HepG2 (cell line): Measurements from ENCODE around the gene MECR. TPM values are rescaled to one million over a fixed set of nuclear protein-coding genes. Genes with fewer than 3 reads are reported as not detected.

Experiments
- CCAR2 ChIP-seq: fragments of 200-400 bp; formaldehyde crosslinking; optimal IDR thresholded peaks from 2 replicates; pipeline ENCODE3; 2018; ENCODE audit warnings: low read depth, mild to moderate bottlenecking, low read length, moderate library complexity
- GTF3A ChIP-seq: sonication (generic); formaldehyde crosslinking; conservative IDR thresholded peaks from 2 replicates; pipeline ENCODE4 v1.4.0; 2020; ENCODE audit warnings: mild to moderate bottlenecking, missing genetic modification reagents
- HNRNPK ChIP-seq: fragments of 200-400 bp; formaldehyde crosslinking; IDR thresholded peaks from 2 replicates; pipeline ENCODE4 v1.6.1; 2018; ENCODE audit warnings: low read length, low read depth, moderate library complexity, mild to moderate bottlenecking; ENCODE audit not compliant: poor library complexity, severe bottlenecking
- HOXD1 ChIP-seq: sonication (generic); formaldehyde crosslinking; IDR thresholded peaks from 2 replicates; pipeline ENCODE4 v1.5.0; 2020; ENCODE audit warnings: missing genetic modification reagents
- KAT8 ChIP-seq: IDR thresholded peaks from 2 replicates; pipeline ENCODE4 v1.6.1; 2016; ENCODE audit warnings: missing genetic modification reagents, missing compliant biosample characterization
- MBD4 ChIP-seq: IDR thresholded peaks from 2 replicates; pipeline ENCODE4 v1.6.1; 2012; ENCODE audit warnings: low read length, inconsistent platforms, borderline replicate concordance
- MIXL1 ChIP-seq: IDR thresholded peaks from 2 replicates; pipeline ENCODE4 v1.6.1; 2016
- NCOA1 ChIP-seq: sonication (generic); formaldehyde crosslinking; IDR thresholded peaks from 2 replicates; pipeline ENCODE4 v1.9.0; 2021; ENCODE audit warnings: missing genetic modification reagents
- NCOR1 ChIP-seq: fragments of 200-600 bp; sonication (generic); IDR thresholded peaks from 2 replicates; pipeline ENCODE4 v1.7.0; 2017; ENCODE audit warnings: antibody characterized with exemption, low read length, borderline replicate concordance
- NFE2L2 ChIP-seq: fragments of 150-350 bp; IDR thresholded peaks from 2 replicates; pipeline ENCODE4 v1.6.1; 2014; ENCODE audit warnings: low read length
- NR2F6 ChIP-seq, 2 experiments: IDR thresholded peaks; 2 replicates each; pipeline ENCODE4 v1.6.1; 2016; ENCODE audit warnings: antibody characterized with exemption in 1 of 2, mild to moderate bottlenecking in 1 of 2
- PLRG1 ChIP-seq: fragments of 450-650 bp; conservative IDR thresholded peaks from 2 replicates; pipeline ENCODE4 v1.6.1; 2016
- RXRA ChIP-seq: sonication (generic); formaldehyde crosslinking; IDR thresholded peaks from 2 replicates; pipeline ENCODE4 v1.5.1; 2020; ENCODE audit warnings: missing genetic modification reagents
- SSRP1 ChIP-seq: IDR thresholded peaks from 2 replicates; pipeline ENCODE4 v1.6.1; 2016; ENCODE audit warnings: control low read depth
- TBX2 ChIP-seq: sonication (generic); formaldehyde crosslinking; IDR thresholded peaks from 2 replicates; pipeline ENCODE4 v1.5.0; 2020; ENCODE audit warnings: missing genetic modification reagents, mild to moderate bottlenecking, borderline replicate concordance
- ZFP90 ChIP-seq: sonication (generic); formaldehyde crosslinking; IDR thresholded peaks from 2 replicates; pipeline ENCODE4 v1.8.0; 2022; ENCODE audit warnings: missing genetic modification reagents, mild to moderate bottlenecking, inconsistent platforms, borderline replicate concordance
- ZMYM4 ChIP-seq: sonication (generic); formaldehyde crosslinking; IDR thresholded peaks from 2 replicates; pipeline ENCODE4 v1.8.1; 2023; ENCODE audit warnings: mild to moderate bottlenecking, missing genetic modification reagents
- ZNF138 ChIP-seq: sonication (generic); formaldehyde crosslinking; IDR thresholded peaks from 2 replicates; pipeline ENCODE4 v1.5.0; 2020; ENCODE audit warnings: mild to moderate bottlenecking, low read depth, missing genetic modification reagents
- ZNF777 ChIP-seq: sonication (generic); formaldehyde crosslinking; IDR thresholded peaks from 2 replicates; pipeline ENCODE4 v1.4.0; 2020; ENCODE audit warnings: missing genetic modification reagents
- polyA plus RNA-seq, 8 experiments: library from polyadenylated mRNA; depleted of rRNA in 3 of 8; stranded (reverse) in 7 of 8; unstranded in 1 of 8; fragments of >200 nt; fragmentation: Illumina TruSeq in 4 of 8; extraction: Trizol in 4 of 8; gene quantifications; 2 replicates each; pipeline versions ENCODE4 v1.2.1 to v1.2.3, GENCODE V29; 2011 to 2016; ENCODE audit warnings: low read depth in 4 of 8, missing spikeins in 1 of 8, mixed read lengths in 1 of 8; ENCODE audit not compliant: insufficient read depth in 1 of 8
- total RNA-seq, 5 experiments: library from RNA; depleted of rRNA; stranded (reverse); fragments of >200 nt; fragmentation: Illumina TruSeq; extraction: Trizol; gene quantifications; 2 replicates each; pipeline ENCODE4 v1.2.3, GENCODE V29; 2016; ENCODE audit warnings: low read depth in 1 of 5
- TF ChIP-seq, protein P1 (sequence below): sonication (generic); formaldehyde crosslinking; IDR thresholded peaks from 2 replicates; pipeline ENCODE4 v1.8.1; 2023; ENCODE audit warnings: missing genetic modification reagents, inconsistent platforms, borderline replicate concordance
- TF ChIP-seq, protein P2 (sequence below): sonication (generic); formaldehyde crosslinking; IDR thresholded peaks from 2 replicates; pipeline ENCODE4 v1.4.0; 2020; ENCODE audit warnings: missing genetic modification reagents
- TF ChIP-seq, protein P3 (sequence below): sonication (generic); formaldehyde crosslinking; conservative IDR thresholded peaks from 2 replicates; pipeline ENCODE4 v1.8.0; 2022; ENCODE audit warnings: missing genetic modification reagents
- TF ChIP-seq, protein P4 (sequence below): fragments of 450-650 bp; IDR thresholded peaks from 2 replicates; pipeline ENCODE4 v1.6.1; 2016
- TF ChIP-seq, protein P5 (sequence below): sonication (generic); formaldehyde crosslinking; IDR thresholded peaks from 2 replicates; pipeline ENCODE4 v1.4.0; 2020; ENCODE audit warnings: mild to moderate bottlenecking, missing genetic modification reagents, borderline replicate concordance

Gene MECR
- total and polyA plus RNA-seq, 2 of the 13 experiments (the other 11 are each of a cell fraction or from before 2014, with no cell fraction given), result 18.8 to 24.9 TPM

DNA sequence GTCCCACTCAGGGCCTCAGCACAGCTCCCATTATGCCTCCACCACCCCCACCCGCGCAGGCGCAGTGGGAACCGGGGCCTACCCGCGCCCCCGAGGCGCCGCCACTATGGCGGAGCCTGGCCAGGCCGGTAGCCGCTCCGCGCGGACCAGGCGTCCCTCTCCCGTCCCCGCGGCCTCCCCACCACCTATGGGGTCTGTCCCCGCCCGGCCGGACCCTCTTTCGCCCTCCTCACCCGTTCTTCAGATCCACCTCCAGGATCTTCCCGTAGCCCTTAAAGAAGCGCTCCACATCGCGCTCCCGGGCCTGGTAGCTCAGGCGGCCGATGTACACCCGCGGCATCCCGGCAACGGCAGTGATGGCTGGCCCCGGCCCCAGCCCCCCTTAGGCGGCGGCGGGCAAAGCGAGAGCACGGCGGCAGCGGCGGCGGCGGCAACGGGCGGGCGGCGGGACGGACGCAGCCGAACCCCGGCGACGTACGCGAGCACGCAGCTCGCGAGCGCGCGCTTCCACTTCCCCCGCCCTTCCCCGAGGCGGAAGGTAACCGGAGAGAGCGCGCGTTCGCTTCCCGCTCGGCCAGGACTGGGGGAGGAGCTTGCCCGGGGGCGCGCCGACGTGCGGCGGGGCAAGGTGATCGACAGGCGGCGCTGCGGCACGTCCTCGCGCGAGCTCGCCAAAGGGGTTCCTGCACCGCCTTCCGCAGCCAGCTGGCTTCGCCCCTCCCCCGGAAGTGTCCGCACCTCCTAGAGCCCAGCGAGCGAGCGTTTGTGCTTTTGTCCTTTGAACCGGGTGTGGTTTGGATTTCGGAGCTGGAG is 49.1 kb downstream of the MECR start, which contains the start of gene SRSF4 (continued):
- TF ChIP-seq, protein P1, sequence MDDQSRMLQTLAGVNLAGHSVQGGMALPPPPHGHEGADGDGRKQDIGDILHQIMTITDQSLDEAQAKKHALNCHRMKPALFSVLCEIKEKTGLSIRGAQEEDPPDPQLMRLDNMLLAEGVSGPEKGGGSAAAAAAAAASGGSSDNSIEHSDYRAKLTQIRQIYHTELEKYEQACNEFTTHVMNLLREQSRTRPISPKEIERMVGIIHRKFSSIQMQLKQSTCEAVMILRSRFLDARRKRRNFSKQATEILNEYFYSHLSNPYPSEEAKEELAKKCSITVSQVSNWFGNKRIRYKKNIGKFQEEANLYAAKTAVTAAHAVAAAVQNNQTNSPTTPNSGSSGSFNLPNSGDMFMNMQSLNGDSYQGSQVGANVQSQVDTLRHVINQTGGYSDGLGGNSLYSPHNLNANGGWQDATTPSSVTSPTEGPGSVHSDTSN (CRISPR knock-in tag), result no peak
- TF ChIP-seq NCOR1 (0 out of 2 replicates have a peak, but pooled peaks have one; percentile 66), ZFP90 (CRISPR knock-in tag) (0 out of 2 replicates have a peak, but pooled peaks have one; percentile 12), SSRP1 (no peak; the same call in 1 of the 2 replicates), PLRG1 (no peak), ZMYM4 (CRISPR knock-in tag) (peak; percentile 96), CCAR2 (no peak), NCOA1 (CRISPR knock-in tag) (0 out of 2 replicates have a peak, but pooled peaks have one; percentile 57), TBX2 (CRISPR knock-in tag) (peak; percentile 83; the same call in 1 of the 2 replicates), MIXL1 (CRISPR knock-in tag) (peak; percentile 61), MBD4 (no peak), HOXD1 (CRISPR knock-in tag) (no peak), NR2F6 (IDR thresholded peaks at IDR 0.05) (no peak; the same call in 1 of the 2 replicates), NR2F6 (CRISPR knock-in tag; IDR thresholded peaks at IDR 0.05) (peak; percentile 72; the same call in 1 of the 2 replicates), NFE2L2 (no peak), KAT8 (CRISPR knock-in tag) (peak; percentile 89), GTF3A (CRISPR knock-in tag) (0 out of 2 replicates have a peak, but pooled peaks have one; percentile 54), ZNF138 (CRISPR knock-in tag) (no peak), RXRA (CRISPR knock-in tag) (peak; percentile 39; the same call in 1 of the 2 replicates), ZNF777 (peak; percentile 11; the same call in 1 of the 2 replicates), HNRNPK (peak; percentile 60)
- TF ChIP-seq, protein P2, sequence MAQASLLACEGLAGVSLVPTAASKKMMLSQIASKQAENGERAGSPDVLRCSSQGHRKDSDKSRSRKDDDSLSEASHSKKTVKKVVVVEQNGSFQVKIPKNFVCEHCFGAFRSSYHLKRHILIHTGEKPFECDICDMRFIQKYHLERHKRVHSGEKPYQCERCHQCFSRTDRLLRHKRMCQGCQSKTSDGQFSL, result no peak; the same call in 1 of the 2 replicates
- TF ChIP-seq, protein P3, sequence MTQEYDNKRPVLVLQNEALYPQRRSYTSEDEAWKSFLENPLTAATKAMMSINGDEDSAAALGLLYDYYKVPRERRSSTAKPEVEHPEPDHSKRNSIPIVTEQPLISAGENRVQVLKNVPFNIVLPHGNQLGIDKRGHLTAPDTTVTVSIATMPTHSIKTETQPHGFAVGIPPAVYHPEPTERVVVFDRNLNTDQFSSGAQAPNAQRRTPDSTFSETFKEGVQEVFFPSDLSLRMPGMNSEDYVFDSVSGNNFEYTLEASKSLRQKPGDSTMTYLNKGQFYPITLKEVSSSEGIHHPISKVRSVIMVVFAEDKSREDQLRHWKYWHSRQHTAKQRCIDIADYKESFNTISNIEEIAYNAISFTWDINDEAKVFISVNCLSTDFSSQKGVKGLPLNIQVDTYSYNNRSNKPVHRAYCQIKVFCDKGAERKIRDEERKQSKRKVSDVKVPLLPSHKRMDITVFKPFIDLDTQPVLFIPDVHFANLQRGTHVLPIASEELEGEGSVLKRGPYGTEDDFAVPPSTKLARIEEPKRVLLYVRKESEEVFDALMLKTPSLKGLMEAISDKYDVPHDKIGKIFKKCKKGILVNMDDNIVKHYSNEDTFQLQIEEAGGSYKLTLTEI (CRISPR knock-in tag), result no peak
- TF ChIP-seq, protein P4, sequence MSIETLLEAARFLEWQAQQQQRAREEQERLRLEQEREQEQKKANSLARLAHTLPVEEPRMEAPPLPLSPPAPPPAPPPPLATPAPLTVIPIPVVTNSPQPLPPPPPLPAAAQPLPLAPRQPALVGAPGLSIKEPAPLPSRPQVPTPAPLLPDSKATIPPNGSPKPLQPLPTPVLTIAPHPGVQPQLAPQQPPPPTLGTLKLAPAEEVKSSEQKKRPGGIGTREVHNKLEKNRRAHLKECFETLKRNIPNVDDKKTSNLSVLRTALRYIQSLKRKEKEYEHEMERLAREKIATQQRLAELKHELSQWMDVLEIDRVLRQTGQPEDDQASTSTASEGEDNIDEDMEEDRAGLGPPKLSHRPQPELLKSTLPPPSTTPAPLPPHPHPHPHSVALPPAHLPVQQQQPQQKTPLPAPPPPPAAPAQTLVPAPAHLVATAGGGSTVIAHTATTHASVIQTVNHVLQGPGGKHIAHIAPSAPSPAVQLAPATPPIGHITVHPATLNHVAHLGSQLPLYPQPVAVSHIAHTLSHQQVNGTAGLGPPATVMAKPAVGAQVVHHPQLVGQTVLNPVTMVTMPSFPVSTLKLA, result peak; percentile 46
- TF ChIP-seq, protein P5, sequence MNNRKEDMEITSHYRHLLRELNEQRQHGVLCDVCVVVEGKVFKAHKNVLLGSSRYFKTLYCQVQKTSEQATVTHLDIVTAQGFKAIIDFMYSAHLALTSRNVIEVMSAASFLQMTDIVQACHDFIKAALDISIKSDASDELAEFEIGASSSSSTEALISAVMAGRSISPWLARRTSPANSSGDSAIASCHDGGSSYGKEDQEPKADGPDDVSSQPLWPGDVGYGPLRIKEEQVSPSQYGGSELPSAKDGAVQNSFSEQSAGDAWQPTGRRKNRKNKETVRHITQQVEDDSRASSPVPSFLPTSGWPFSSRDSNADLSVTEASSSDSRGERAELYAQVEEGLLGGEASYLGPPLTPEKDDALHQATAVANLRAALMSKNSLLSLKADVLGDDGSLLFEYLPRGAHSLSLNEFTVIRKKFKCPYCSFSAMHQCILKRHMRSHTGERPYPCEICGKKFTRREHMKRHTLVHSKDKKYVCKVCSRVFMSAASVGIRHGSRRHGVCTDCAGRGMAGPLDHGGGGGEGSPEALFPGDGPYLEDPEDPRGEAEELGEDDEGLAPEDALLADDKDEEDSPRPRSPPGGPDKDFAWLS, result no peak
